CD4-positive, alpha-beta T cell treated with Interleukin-6 at 100 ng/mL for 8 hours (primary cell): ENCODE measurements around the gene CATSPER3.

Source experiments
- DNase-seq: peaks from one replicate; pipeline ENCODE4 v3.0.0-alpha.2; 2020; ENCODE audit warnings: mixed read lengths, low spot score

The CATSPER3 gene

GRCh38 chr5:135041726-135042125, 74.0 kb downstream of the CATSPER3 start:
- no peak for DNase-seq

- DNase-seq: no peak
These were observed 74.9 kb downstream of the CATSPER3 start for GRCh38 chr5:135042595-135042994.

GRCh38 chr5:135045488-135045887, 77.8 kb downstream of the CATSPER3 start:
- DNase-seq: no peak

GRCh38 chr5:135046661-135047346, 79.1 kb downstream of the CATSPER3 start:
- no peak for DNase-seq

- DNase-seq: no peak
These were observed 79.6 kb downstream of the CATSPER3 start for GRCh38 chr5:135047347-135047695.

GRCh38 chr5:135048286-135048685, 80.6 kb downstream of the CATSPER3 start:
- DNase-seq: no peak

GRCh38 chr5:135048930-135049329, 81.2 kb downstream of the CATSPER3 start:
- no peak for DNase-seq

GRCh38 chr5:135050244-135050767, 82.6 kb downstream of the CATSPER3 start:
- DNase-seq: no peak

DNA sequence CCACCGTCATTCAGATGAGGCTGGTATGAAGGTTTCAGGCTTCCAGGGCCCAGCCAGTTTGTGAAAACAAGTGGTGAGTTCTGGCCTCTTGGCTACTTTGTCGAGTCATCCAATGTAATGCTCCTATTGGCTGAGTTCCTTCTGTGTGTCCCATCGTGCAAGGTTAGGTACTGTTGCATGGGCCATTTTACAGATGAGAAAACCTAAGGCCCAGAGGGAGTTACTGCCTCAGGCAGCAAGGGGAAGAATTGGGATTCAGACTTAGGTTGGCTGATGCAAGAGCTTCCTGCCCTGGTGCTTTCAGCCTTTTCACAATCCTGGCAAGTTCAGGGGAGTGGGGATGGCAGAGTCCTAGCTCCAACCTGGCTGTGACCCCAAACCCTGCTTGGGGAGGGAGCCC, 83.7 kb downstream of the CATSPER3 start:
- no peak for DNase-seq

DNA sequence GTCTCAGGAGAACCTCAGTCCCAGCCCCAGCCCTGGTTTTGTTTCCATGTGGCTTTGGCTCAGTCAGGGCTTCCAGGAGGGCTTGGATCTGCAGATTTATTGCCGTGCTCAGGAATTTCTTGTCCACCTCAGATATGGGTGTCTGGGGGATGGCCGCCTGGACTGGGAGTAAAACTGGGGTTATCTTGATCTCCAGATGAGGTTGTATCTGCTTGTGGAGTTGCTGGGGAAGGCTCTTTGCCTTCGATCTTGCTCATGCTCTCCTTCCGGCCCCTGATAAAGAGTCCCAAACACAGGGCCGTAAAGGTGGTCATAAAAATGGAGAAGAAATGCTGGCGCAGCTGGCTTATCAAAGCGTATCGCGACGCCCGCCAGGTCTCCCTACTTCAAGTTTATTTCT, 84.2 kb downstream of the CATSPER3 start:
- no peak for DNase-seq

DNA sequence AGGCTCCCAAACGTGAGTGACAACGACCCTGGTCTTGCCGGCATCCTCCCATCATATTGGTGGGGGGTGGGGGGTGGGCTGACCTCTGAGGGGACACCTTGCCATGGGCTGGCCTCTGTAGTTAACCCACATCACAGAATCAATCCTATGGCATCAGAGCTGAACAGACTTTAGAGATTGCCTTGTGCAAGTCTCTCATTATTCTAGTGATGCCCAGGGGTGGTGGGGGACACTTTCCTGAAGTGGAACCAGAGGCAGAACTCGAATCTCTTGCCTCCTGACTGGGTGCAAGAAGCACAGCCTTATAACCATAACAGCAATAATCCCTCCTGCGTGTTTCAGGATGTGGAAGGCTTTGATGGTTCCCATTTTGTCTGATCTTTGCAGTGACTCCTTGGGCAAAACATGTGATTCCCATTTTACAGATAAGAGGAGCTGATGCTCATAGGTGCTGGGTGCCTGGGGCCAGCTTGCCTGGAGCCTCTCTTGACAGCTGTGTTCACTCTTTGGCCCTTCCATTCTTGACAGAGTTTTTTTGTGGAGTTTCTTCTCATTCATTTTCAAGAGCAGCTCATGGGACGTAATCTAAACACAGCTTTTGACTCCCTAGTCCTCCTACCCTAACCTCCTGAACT, 84.9 kb downstream of the CATSPER3 start:
- no peak for DNase-seq

GRCh38 chr5:135053278-135053677, 85.6 kb downstream of the CATSPER3 start:
- no peak for DNase-seq

DNA sequence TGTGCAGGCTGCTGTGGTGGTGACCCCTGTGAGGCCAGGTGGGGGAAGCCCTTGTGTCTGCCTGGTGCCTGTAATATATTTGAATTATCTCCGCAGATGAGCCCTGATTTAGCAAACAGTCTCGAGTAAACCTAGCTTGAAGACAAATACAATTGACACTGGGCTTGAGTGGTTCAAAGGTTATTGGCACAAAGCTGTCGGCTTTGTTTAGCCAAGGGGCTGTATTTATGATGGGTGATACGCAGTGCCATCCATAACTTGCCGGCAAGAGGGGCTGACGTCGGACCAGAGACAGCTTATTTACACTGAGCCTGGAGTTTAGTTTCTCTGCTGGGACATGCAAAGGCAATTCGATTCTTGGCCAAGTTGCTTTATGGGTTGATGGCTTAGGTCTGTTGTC, 86.3 kb downstream of the CATSPER3 start:
- no peak for DNase-seq

- no peak for DNase-seq
These were observed 86.8 kb downstream of the CATSPER3 start for GRCh38 chr5:135054546-135054945.

- DNase-seq: no peak
These were observed 87.7 kb downstream of the CATSPER3 start for GRCh38 chr5:135055396-135055795.

- no peak for DNase-seq
These were observed 88.8 kb downstream of the CATSPER3 start for GRCh38 chr5:135056316-135057030.

- DNase-seq: no peak
These were observed 89.5 kb downstream of the CATSPER3 start for GRCh38 chr5:135057233-135057632.

DNA sequence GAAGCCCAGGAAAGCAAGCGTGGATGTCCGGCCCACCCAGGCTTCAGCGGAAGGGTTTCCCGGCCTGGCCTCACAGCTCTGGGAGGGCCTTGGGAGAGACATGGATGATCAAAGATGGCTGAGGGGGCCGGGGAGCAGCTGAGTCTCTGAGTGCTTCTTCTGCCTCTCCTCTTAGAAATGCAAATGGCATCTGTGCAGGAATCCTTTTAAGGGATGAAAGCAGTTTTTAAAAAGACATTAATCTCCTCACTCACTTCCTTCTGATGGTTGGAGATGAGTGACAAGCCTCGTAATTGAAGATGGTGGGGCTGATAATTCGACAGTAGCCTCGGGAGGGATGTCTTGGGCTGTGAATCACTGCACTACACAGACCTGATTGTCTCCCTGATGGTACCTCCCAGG, 90.6 kb downstream of the CATSPER3 start:
- no peak for DNase-seq

GRCh38 chr5:135059000-135059923, 91.6 kb downstream of the CATSPER3 start:
- DNase-seq: no peak

DNA sequence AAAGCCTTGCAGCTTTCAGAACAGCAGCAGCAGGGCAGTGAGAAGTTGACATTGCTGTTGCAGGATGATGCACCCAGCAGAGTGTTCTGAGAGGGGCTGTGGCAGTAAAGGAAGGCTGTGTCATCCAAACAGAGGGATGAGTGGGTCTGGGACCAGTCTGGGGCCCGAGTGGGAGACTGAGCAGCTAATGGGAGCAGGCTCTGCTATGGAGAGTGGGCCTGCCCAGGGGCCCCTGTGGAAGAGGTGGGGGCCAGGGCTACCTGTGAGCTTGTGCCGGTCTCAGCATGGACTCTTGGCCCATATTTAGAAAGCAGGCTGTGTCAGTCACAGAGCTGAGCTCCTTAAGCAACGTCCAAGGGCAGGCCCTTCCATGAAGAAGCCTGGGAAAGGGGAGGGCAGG, 92.3 kb downstream of the CATSPER3 start:
- DNase-seq: no peak

GRCh38 chr5:135061001-135061400, 93.3 kb downstream of the CATSPER3 start:
- DNase-seq: no peak
